Motor neuron (in vitro differentiated cells): ENCODE results near the gene CEBPG. TPM values are rescaled to one million over a fixed set of nuclear protein-coding genes. Genes with fewer than 3 reads are reported as not detected.
A peak's percentile ranks its signal among the peaks of the same experiment; 100 is the strongest.

ENCODE experiments used
- ATAC-seq, 8 experiments: fragments of 200-7000 bp; cut with Tn5 transposase; replicated peaks in 6 of 8; 2 replicates each; pipeline ENCODE4 v1.8.0; 2021; ENCODE audit warnings: mild to moderate bottlenecking in 8 of 8, moderate library complexity in 8 of 8
- H3K27ac ChIP-seq, 2 donors: fragments of 250-450 bp; sonication (Bioruptor Pico); 2 replicates each; pipeline ENCODE4 v1.9.0; 2021; ENCODE audit warnings: antibody characterized with exemption in 2 of 2, mild to moderate bottlenecking in 2 of 2, moderate library complexity in 1 of 2
- H3K4me1 ChIP-seq, 2 donors: fragments of 250-450 bp; sonication (Bioruptor Pico); replicated peaks in 1 of 2; 2 replicates each; pipeline ENCODE4 v1.6.1; 2021; ENCODE audit warnings: antibody characterized with exemption in 2 of 2, mild to moderate bottlenecking in 2 of 2, moderate library complexity in 1 of 2
- H3K4me3 ChIP-seq, 5 donors: fragments of 250-450 bp; sonication (Bioruptor Pico); 2 replicates each; pipeline ENCODE4 v1.9.0; 2021; ENCODE audit warnings: antibody characterized with exemption in 5 of 5, mild to moderate bottlenecking in 5 of 5, moderate library complexity in 4 of 5
- WGBS, 10 experiments: fragments of 450-650 bp; shearing (Covaris generic); methylation state at CpG; one replicate each; pipeline ENCODE4 v1.0.0; 2022; 5-methylcytosine and 5-hydroxymethylcytosine counted together
- in situ Hi-C, 9 experiments: fragments of 400-800 bp; cut with MboI; loops; one replicate each; pipeline ENCODE4 v1.15.0; 2021; ENCODE audit warnings: low sequenced_read_pairs in 9 of 9, low pct_unique_long_range_greater_than_20kb in 2 of 9; ENCODE audit not compliant: unreplicated experiment in 9 of 9
- total RNA-seq, 8 experiments: library from RNA; unstranded; fragments of 300-600 nt; gene quantifications; 2 replicates each; pipeline versions ENCODE4 v1.2.3 to v1.2.4, GENCODE V29; 2022

CEBPG gene
- total RNA-seq, 8 experiments from 2014 or later = 14.5 to 104 (median 49.9) TPM

DNA sequence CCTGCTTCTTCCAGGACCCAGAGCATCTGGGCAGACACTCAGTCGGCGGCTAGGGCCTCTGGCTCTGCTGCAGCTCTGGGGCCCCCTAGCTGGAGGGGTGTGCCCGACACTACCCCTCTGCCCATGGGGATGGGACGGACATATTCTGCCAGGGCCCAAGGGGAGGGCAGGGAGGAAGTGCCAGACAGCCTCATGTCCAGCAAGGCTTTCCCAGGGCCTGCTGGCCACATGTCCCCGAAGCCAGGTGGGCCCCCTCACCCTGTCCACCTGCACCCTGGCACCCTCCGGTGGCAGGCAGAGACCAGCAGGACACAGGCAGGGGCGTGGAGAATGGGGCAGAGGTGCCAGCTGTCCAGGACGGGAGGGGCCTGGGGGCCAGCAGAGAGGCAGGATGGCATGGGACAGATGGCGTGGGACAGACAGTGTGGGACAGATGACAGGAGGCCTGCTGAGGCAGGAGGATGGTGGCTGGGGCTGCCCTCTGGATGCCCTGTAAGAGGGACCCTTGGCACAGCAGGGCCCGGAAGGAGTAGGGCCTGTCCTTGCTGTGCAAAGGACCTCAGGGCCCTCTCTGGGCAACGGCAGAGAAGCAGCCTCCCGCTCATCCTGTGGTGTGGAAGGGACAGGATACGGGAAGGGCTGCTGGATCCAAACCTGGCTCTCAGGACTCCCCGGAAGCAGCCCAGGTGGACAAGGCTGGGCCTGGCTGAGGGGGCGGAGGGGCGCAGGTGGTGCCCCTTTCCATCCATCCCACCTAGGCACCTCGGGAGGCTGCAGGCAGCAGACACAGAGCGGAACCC lies 29.1 kb downstream of the CEBPG start:
- peak in 5 of 8 experiments; percentile 9 to 45 (median 13) for ATAC-seq

DNA sequence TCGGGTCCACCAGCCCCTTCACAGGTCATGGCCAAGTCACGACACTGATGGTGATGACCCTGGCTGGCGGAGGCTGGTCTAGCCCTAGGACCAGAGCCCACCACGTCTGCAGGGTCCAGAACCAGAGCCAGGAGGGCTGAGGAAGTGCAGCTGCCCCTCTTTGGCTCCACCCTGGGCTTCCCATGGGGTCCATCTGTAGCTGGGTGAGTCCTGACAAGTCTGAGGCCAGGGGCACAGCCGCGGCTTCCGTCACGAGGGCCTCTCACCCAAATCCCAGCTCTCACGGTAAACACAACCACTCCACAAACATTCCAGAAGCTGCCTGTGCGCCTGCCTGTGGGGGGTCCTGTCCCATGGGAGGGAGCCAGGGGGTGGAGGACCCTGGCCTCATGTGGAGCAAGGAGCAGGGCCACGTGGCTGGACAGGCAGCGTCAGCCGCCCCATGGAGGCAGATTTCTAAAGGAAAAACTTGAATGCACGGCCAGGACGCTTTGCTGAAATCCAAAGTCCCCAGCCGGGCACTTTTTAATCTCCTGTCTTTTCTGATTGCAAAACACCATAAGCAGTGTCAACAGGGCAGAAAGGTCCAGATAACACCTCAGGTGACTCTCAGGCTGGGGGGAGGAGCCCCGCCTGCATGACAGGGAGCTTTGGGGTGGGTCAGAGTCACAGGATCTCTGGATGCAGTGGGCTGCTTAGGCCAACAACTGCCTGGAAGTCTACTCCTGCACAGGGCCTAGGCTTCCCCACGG lies 29.9 kb downstream of the CEBPG start:
- ATAC-seq = no peak
- Histone ChIP-seq H3K27ac (no peak overlapping the region), H3K4me3 (no peak overlapping the region), H3K4me1 (peaks cover 0 to 3% of the 10 kb centered on the region in 2 donors)
- 60 to 100% (median 83%) methylated on average over 1 to 8 of the region's 18 CpGs; no CpG with 5 or more reads in 5 of the 10 experiments for WGBS, 10 experiments
- in situ Hi-C loops = loop anchor here in 7 of 9 experiments (10.0 to 25.0 kb wide), 3 partner anchors 159 to 169 kb away; partner anchors contain the start of gene SLC7A10 (in 3 of the 7)

More for the DNA sequence above, 29.1 kb downstream of the CEBPG start:
- in situ Hi-C loops = loop anchor here in 7 of 9 experiments (10.0 to 25.0 kb wide), 3 partner anchors 158 to 168 kb away; partner anchors contain the start of gene SLC7A10 (in 3 of the 7)
- no peak overlapping the region for H3K27ac ChIP-seq
- H3K4me1 ChIP-seq = peaks cover 0 to 3% of the 10 kb centered on the region in 2 donors
- 89 to 100% (median 93%) methylated on average over 2 to 7 of the region's 18 CpGs; no CpG with 5 or more reads in 6 of the 10 experiments for WGBS, 10 experiments
- H3K4me3 ChIP-seq = no peak overlapping the region

DNA sequence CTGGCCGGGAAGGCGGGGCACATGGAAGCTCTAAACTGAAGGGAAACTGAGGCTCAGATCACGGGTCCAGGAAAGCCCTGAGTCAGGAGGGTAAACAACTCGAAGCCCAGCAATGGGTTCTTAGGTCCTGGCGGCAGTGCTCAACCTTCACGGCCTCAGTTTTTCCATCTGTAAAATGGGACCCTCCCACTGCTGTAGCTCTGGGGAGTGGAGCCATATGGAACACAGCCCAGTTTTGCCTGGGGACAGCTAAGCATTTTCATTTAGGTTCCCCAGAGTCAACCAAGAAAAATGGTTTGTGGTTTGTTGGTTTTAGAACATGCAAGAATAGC lies 30.4 kb downstream of the CEBPG start:
- no peak overlapping the region for H3K27ac ChIP-seq
- no peak overlapping the region for H3K4me3 ChIP-seq
- in situ Hi-C loops = loop anchor here in 7 of 9 experiments (10.0 to 25.0 kb wide), 3 partner anchors 159 to 169 kb away; partner anchors contain the start of gene SLC7A10 (in 3 of the 7)
- ATAC-seq = no peak
- 75 to 87% (median 79%) methylated on average over 1 to 5 of the region's 6 CpGs; no CpG with 5 or more reads in 6 of the 10 experiments for WGBS, 10 experiments
- peaks cover 0 to 3% of the 10 kb centered on the region in 2 donors for H3K4me1 ChIP-seq

DNA sequence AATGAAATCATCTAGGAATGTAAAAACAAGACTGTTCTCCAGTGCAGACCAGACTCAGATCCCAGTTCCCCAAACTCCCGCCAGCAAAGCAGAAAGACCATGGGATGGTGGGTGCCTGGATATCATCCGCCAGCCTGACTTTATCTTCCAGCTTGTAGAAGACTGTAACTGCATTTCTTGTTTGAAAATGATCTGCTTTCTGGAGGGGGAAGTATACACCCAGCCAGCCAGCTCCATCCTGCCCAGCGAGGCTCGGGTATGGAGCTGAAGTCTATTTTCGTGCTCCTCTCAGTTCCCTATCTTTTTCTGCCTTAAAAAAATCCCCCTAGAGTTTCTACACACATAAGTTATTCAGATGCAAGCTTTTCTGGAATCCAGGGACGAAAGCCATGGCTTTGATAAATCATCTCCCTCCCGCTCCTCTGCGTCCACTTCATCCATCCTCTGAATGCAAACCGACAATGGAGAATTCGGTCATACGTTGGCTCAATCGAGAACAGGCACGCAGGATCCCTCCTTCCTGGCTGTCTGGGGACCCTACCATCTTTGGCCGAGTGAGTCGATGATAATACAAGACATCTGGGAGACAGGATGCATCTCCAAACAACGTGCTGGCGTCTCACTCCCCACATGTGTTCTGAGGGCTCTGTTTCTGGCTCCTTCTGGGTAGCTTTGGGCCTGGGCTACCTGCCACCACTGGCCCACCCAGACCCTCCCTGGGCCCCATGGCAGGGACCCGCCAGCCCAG lies 31.2 kb downstream of the CEBPG start:
- H3K4me3 ChIP-seq = no peak overlapping the region
- no peak overlapping the region for H3K27ac ChIP-seq
- no peak for ATAC-seq
- WGBS, 10 experiments = 30 to 89% (median 81%) methylated on average over 2 to 15 of the region's 18 CpGs; no CpG with 5 or more reads in 2 of the 10 experiments
- in situ Hi-C loops = loop anchor here in 7 of 9 experiments (10.0 to 25.0 kb wide), 3 partner anchors 160 to 170 kb away; partner anchors contain the start of gene SLC7A10 (in 3 of the 7)
- H3K4me1 ChIP-seq = peaks cover 0 to 3% of the 10 kb centered on the region in 2 donors

DNA sequence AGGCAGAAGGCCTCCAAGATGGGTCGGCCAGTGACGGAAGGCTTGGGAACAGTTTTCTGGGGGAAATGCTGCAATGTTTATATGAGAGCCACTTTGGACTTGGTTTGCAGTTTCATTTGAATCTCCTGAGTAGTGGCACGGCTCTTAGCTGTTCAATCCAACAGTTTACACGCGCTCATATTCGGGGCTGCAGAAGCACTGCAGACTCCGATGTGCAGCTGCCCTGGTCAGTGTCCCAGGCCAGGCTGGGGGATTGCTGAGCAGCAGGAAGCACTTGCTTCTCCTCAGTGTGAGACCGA lies 31.7 kb downstream of the CEBPG start:
- WGBS, 10 experiments = 58 to 100% (median 92%) methylated on average over 3 to 5 of the region's 8 CpGs; no CpG with 5 or more reads in 5 of the 10 experiments
- in situ Hi-C loops = loop anchor here in 7 of 9 experiments (10.0 to 25.0 kb wide), 3 partner anchors 160 to 170 kb away; partner anchors contain the start of gene SLC7A10 (in 3 of the 7)
- no peak for ATAC-seq
- H3K4me1 ChIP-seq = peaks cover 0 to 3% of the 10 kb centered on the region in 2 donors
- H3K4me3 ChIP-seq = no peak overlapping the region
- H3K27ac ChIP-seq = no peak overlapping the region

DNA sequence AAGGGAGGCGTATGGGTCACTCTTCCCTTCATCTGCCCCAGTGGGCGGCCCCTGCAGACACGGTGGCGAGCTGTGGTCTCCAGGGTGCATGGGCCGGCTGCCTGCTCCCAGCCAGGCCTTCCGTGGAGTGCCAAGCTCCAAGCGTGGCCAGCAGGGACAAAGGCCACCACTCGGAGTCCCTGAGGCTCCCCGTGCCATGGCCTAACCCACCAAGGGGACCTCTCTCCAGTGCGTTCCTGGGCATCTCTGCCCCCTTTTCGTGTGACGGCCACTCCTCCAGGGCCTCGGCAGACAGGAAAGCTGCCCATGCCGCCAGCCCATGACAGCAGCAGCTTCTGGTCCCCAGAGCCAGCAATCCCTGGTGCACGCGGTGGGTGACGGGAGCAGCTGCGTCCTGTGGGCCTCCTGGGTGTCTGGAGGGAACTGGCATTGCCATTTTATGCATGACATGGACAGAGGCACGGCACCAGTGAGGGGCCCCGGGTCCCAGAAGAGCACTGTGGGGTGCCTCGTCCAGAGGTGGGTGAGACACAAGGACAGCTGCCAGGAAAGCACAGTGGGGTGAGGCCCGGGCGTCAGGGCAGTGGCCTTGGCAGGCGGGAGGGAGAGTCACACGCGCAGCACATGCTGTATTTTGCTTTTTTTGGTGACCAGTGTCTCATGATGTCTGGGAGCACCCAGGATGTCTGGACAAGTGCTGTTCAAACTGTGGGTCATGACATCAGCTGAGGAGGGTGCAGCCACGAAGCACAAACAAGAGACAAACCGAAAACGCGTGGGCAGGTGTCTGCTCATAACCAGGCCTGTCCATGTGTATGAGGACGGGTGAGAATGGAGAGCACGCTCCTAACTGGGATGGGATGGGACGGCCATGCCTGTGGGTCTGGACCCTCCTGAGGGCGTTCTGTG lies 32.3 kb downstream of the CEBPG start:
- no peak for ATAC-seq

DNA sequence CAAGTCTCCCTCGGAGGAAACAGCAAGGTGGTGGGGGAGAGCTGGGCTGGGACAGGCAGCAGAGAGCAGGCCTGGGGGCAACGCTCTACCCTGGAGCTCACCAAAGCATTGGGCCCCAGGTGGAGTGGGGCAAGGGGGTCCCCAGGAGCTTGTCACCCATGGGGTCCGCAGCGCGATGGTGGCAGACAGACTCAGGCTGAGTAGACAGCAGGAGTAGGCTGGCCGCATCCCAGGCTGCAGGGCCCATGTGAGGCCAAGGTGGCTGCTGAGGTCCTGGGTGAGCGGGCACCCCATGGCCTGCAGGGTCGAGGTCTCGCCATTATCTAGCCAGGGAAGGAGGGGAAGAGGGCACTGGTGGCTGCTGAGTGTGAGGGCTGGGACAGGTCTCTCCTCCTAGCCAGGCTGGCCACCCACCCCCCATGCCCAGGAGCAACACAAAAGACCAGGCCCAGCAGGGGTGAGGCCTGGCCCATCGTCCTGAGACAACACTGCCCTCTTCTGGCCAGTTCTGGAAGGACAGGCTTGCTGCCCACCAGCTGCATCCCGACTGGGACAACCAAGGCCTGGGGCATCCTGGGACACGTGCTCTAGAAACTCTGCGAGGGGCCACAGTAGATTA lies 33.1 kb downstream of the CEBPG start:
- H3K27ac ChIP-seq = no peak overlapping the region
- WGBS, 10 experiments = 0 to 96% (median 80%) methylated on average over 1 to 4 of the region's 13 CpGs; no CpG with 5 or more reads in 5 of the 10 experiments
- no peak overlapping the region for H3K4me3 ChIP-seq
- in situ Hi-C loops = loop anchor here in 7 of 9 experiments (10.0 to 25.0 kb wide), 3 partner anchors 162 to 172 kb away; partner anchors contain the start of gene SLC7A10 (in 3 of the 7)
- ATAC-seq = peak; percentile 45 to 82 (median 80)
- H3K4me1 ChIP-seq = peaks cover 0 to 3% of the 10 kb centered on the region in 2 donors

More for the DNA sequence above, 32.3 kb downstream of the CEBPG start:
- Histone ChIP-seq H3K27ac (no peak overlapping the region), H3K4me3 (no peak overlapping the region), H3K4me1 (peaks cover 0 to 3% of the 10 kb centered on the region in 2 donors)
- in situ Hi-C loops = loop anchor here in 7 of 9 experiments (10.0 to 25.0 kb wide), 3 partner anchors 161 to 171 kb away; partner anchors contain the start of gene SLC7A10 (in 3 of the 7)
- 80 to 100% (median 85%) methylated on average over 1 to 6 of the region's 34 CpGs; no CpG with 5 or more reads in 3 of the 10 experiments for WGBS, 10 experiments

DNA sequence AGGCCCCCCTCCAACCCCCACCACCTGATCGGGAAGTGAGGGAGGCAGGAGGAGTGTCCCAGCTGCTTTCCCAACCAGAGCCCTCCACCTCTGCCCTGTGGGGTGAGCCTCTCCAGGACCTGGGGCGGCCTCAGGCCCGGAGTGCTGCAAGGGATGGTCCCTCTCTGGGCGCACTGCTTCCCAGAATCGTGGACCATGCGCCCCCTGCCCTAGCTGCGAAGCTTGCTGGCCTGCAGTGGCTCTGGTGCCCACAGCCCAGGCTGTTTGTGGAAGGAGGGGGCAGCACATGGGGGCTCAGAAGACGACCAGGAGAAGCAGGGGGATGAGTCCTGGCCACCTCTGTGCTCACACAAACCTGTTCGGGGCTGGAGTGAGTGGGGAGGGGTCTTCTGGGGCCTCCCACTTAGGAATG lies 33.6 kb downstream of the CEBPG start:
- WGBS, 10 experiments = 8 to 80% methylated on average over 1 to 4 of the region's 9 CpGs; no CpG with 5 or more reads in 8 of the 10 experiments
- Histone ChIP-seq H3K27ac (no peak overlapping the region), H3K4me3 (no peak overlapping the region), H3K4me1 (peaks cover 3 to 4% of the 10 kb centered on the region in 2 donors)
- peak in 6 of 8 experiments; percentile 7 to 36 (median 10) for ATAC-seq
- in situ Hi-C loops = loop anchor here in 7 of 9 experiments (10.0 to 25.0 kb wide), 3 partner anchors 162 to 172 kb away; partner anchors contain the start of gene SLC7A10 (in 3 of the 7)

DNA sequence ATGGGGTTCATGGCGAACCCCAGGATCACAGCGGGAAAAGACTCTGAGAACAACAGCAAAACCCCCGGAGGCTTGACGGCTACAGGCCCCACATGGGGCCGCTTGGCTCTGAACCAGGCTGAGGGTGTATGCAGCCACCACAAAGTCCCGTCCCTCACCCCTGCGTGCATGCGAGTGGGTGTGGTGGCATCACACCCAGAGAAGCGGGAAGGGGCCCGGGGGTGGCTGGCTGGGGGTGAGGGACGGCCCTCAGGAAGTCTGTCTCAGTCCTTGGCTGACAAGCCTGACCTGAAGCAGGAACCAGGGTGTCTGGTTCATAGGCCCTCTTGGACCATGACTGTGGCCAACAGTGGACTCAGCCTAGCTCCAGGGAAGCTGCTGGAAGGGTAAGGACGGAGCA lies 34.2 kb downstream of the CEBPG start:
- in situ Hi-C loops = loop anchor here in 7 of 9 experiments (10.0 to 25.0 kb wide), 3 partner anchors 163 to 173 kb away; partner anchors contain the start of gene SLC7A10 (in 3 of the 7)
- Histone ChIP-seq H3K4me1 (peaks cover 3 to 9% of the 10 kb centered on the region in 2 donors), H3K27ac (no peak overlapping the region), H3K4me3 (no peak overlapping the region)
- WGBS, 10 experiments = 10 to 93% (median 82%) methylated on average over 2 to 4 of the region's 12 CpGs; no CpG with 5 or more reads in 5 of the 10 experiments
- ATAC-seq = peak in 3 of 8 experiments; percentile 29 to 73 (median 60)

DNA sequence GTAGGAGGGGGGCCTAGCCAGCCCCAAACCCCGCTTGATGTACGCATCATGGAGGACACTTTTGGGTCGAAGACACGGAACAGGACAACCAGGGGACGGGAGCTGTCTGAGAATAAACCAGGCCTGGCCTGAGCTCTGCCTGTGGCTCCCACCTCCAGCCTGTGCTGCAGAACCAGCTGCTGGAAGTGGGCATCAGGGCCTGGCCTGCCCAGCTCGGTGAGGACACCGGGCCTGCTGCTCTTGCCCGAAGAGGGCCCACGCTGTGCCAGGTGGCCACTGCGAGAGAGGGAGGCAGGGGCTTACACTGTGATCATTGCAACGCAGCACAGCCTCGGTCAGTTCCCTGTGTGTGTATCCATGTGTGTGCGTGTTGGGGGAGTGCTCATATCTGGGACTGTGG lies 34.6 kb downstream of the CEBPG start:
- H3K4me1 ChIP-seq = peaks cover 3 to 13% of the 10 kb centered on the region in 2 donors
- WGBS, 10 experiments = 76 to 100% (median 81%) methylated on average over 2 to 8 of the region's 13 CpGs; no CpG with 5 or more reads in 6 of the 10 experiments
- no peak overlapping the region for H3K4me3 ChIP-seq
- in situ Hi-C loops = loop anchor here in 7 of 9 experiments (10.0 to 25.0 kb wide), 3 partner anchors 163 to 173 kb away; partner anchors contain the start of gene SLC7A10 (in 3 of the 7)
- no peak for ATAC-seq
- H3K27ac ChIP-seq = no peak overlapping the region
